ENCODE measurements around the gene SLCO3A1.

Gene SLCO3A1

GRCh38 chr15:92124657-92125010 lies 271.1 kb downstream of the SLCO3A1 start:
- Histone ChIP-seq H3K9ac (ENCODE audit: low read depth, low read length, poor library complexity, severe bottlenecking) (no peak overlapping the region), H2AFZ (ENCODE audit: low read length) (no peak overlapping the region), H3K79me2 (ENCODE audit: insufficient read depth, low read length) (no peaks in the 10 kb centered on the region), H3K9me3 (ENCODE audit: insufficient read depth, low read depth, low read length) (no peaks in the 10 kb centered on the region), H3K9me2 (replicated peaks; ENCODE audit: low read depth, low read length) (no peaks in the 10 kb centered on the region), H3K4me3 (ENCODE audit: low read length, poor library complexity, severe bottlenecking) (no peak overlapping the region), H3K4me1 (ENCODE audit: insufficient read depth, low read length, poor library complexity, severe bottlenecking) (no peaks in the 10 kb centered on the region), H3K36me3 (ENCODE audit: insufficient read depth, low read length) (no peaks in the 10 kb centered on the region), H3F3A (ENCODE audit: low read depth) (no peaks in the 10 kb centered on the region), H3K4me2 (ENCODE audit: low read depth, low read length, poor library complexity, severe bottlenecking) (no peak overlapping the region), H3K27me3 (ENCODE audit: insufficient read depth, low read length, poor library complexity, severe bottlenecking) (no peaks in the 10 kb centered on the region), H4K20me1 (ENCODE audit: insufficient read depth, low read length, poor library complexity, severe bottlenecking) (no peaks in the 10 kb centered on the region)
- no peak for TF ChIP-seq EZH2phosphoT487 (IDR thresholded peaks at IDR 0.05; ENCODE audit: borderline replicate concordance)
- no peak for TF ChIP-seq CTCF (conservative IDR thresholded peaks at IDR 0.05; ENCODE audit: low read length)

GRCh38 chr15:92128788-92129187 lies 275.3 kb downstream of the SLCO3A1 start:
- H2AFZ ChIP-seq (ENCODE audit: low read length) = no peak overlapping the region
- no peaks in the 10 kb centered on the region for H4K20me1 ChIP-seq (ENCODE audit: insufficient read depth, low read length, poor library complexity, severe bottlenecking)
- H3K27me3 ChIP-seq (ENCODE audit: insufficient read depth, low read length, poor library complexity, severe bottlenecking) = no peaks in the 10 kb centered on the region
- H3K79me2 ChIP-seq (ENCODE audit: insufficient read depth, low read length) = no peaks in the 10 kb centered on the region
- H3K4me2 ChIP-seq (ENCODE audit: low read depth, low read length, poor library complexity, severe bottlenecking) = no peak overlapping the region
- no peaks in the 10 kb centered on the region for H3F3A ChIP-seq (ENCODE audit: low read depth)
- H3K9me2 ChIP-seq (replicated peaks; ENCODE audit: low read depth, low read length) = no peaks in the 10 kb centered on the region
- no peaks in the 10 kb centered on the region for H3K36me3 ChIP-seq (ENCODE audit: insufficient read depth, low read length)
- H3K9ac ChIP-seq (ENCODE audit: low read depth, low read length, poor library complexity, severe bottlenecking) = no peak overlapping the region
- TF ChIP-seq EZH2phosphoT487 (IDR thresholded peaks at IDR 0.05; ENCODE audit: borderline replicate concordance) (no peak), CTCF (conservative IDR thresholded peaks at IDR 0.05; ENCODE audit: low read length) (no peak)
- H3K4me3 ChIP-seq (ENCODE audit: low read length, poor library complexity, severe bottlenecking) = no peak overlapping the region
- H3K4me1 ChIP-seq (ENCODE audit: insufficient read depth, low read length, poor library complexity, severe bottlenecking) = no peaks in the 10 kb centered on the region
- H3K9me3 ChIP-seq (ENCODE audit: insufficient read depth, low read depth, low read length) = no peaks in the 10 kb centered on the region

GRCh38 chr15:92130244-92130643 lies 276.7 kb downstream of the SLCO3A1 start:
- no peak overlapping the region for H3K9ac ChIP-seq (ENCODE audit: low read depth, low read length, poor library complexity, severe bottlenecking)
- no peaks in the 10 kb centered on the region for H3K9me3 ChIP-seq (ENCODE audit: insufficient read depth, low read depth, low read length)
- H3K9me2 ChIP-seq (replicated peaks; ENCODE audit: low read depth, low read length) = no peaks in the 10 kb centered on the region
- no peak for TF ChIP-seq EZH2phosphoT487 (IDR thresholded peaks at IDR 0.05; ENCODE audit: borderline replicate concordance)
- TF ChIP-seq CTCF (conservative IDR thresholded peaks at IDR 0.05; ENCODE audit: low read length) = no peak
- no peak overlapping the region for H3K4me2 ChIP-seq (ENCODE audit: low read depth, low read length, poor library complexity, severe bottlenecking)
- no peaks in the 10 kb centered on the region for H3K4me1 ChIP-seq (ENCODE audit: insufficient read depth, low read length, poor library complexity, severe bottlenecking)
- H3F3A ChIP-seq (ENCODE audit: low read depth) = no peaks in the 10 kb centered on the region
- no peaks in the 10 kb centered on the region for H4K20me1 ChIP-seq (ENCODE audit: insufficient read depth, low read length, poor library complexity, severe bottlenecking)
- H3K4me3 ChIP-seq (ENCODE audit: low read length, poor library complexity, severe bottlenecking) = no peak overlapping the region
- no peak overlapping the region for H2AFZ ChIP-seq (ENCODE audit: low read length)
- H3K79me2 ChIP-seq (ENCODE audit: insufficient read depth, low read length) = no peaks in the 10 kb centered on the region
- no peaks in the 10 kb centered on the region for H3K36me3 ChIP-seq (ENCODE audit: insufficient read depth, low read length)
- no peaks in the 10 kb centered on the region for H3K27me3 ChIP-seq (ENCODE audit: insufficient read depth, low read length, poor library complexity, severe bottlenecking)

All from Loucy (cell line).